SH-SY5Y (cell line): ENCODE measurements around the gene LSM7.

ENCODE experiments used
- GATA2 ChIP-seq: IDR thresholded peaks from 2 replicates; pipeline ENCODE4 v1.6.1; 2011; ENCODE audit warnings: mild to moderate bottlenecking, low read depth, low read length
- GATA3 ChIP-seq: IDR thresholded peaks from 2 replicates; pipeline ENCODE4 v1.6.1; 2011; ENCODE audit warnings: low read depth, mild to moderate bottlenecking, low read length, moderate library complexity

DNA sequence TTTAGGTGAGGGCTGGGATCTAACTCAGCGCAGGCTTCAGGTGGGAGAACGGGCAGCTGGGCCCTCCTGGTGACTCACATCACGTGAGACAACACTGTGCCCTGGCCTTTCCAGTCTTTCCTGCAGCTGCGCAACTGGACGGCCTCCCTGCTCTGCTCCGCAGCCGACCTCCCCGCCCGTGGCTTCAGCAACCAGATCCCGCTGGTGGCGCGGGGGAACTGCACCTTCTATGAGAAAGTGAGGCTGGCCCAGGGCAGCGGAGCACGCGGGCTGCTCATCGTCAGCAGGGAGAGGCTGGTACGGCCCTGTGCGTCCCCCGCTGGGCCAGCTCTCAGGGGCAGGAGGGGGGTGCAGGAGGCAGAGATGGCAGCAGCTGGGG, 8.9 kb upstream of the LSM7 start:
- TF ChIP-seq GATA2 (no peak), GATA3 (no peak)
